Calu3 (cell line): ENCODE measurements around the gene PADI1. TPM values are rescaled to one million over a fixed set of nuclear protein-coding genes. Genes with fewer than 3 reads are reported as not detected.

Experiments used
- BruUV-seq: library from RNA; stranded (reverse); fragments of 400-500 nt; replicated peaks from 2 replicates; lab custom pipeline; 2021; lab: Mats Ljungman, UMichigan
- CTCF ChIA-PET: fragments of 300-600 bp; sonication (Branson Sonifier 250); formaldehyde crosslinking; loops from one replicate; lab custom pipeline; 2022; ENCODE audit warnings: antibody characterized with exemption; lab: Charles Lee
- DNase-seq: peaks from one replicate; pipeline ENCODE4 v3.0.0; 2022
- H3K27ac Mint-ChIP-seq: one replicate; pipeline ENCODE4 v1.8.0; 2022; ENCODE audit warnings: mixed read lengths; ENCODE audit not compliant: unreplicated experiment
- H3K27me3 Mint-ChIP-seq: one replicate; pipeline ENCODE4 v1.8.0; 2022; ENCODE audit warnings: mixed read lengths; ENCODE audit not compliant: unreplicated experiment
- H3K36me3 Mint-ChIP-seq: one replicate; pipeline ENCODE4 v1.8.0; 2022; ENCODE audit warnings: mild to moderate bottlenecking, moderate library complexity, mixed read lengths; ENCODE audit not compliant: insufficient read depth, unreplicated experiment
- H3K4me1 Mint-ChIP-seq: one replicate; pipeline ENCODE4 v1.8.0; 2022; ENCODE audit warnings: mild to moderate bottlenecking, low read depth, mixed read lengths; ENCODE audit not compliant: unreplicated experiment
- H3K4me3 Mint-ChIP-seq: one replicate; pipeline ENCODE4 v1.8.0; 2022; ENCODE audit warnings: mild to moderate bottlenecking, low read depth, moderate library complexity, mixed read lengths; ENCODE audit not compliant: unreplicated experiment
- H3K9me3 Mint-ChIP-seq: one replicate; pipeline ENCODE4 v1.8.0; 2022; ENCODE audit warnings: low read depth, mixed read lengths; ENCODE audit not compliant: unreplicated experiment
- intact Hi-C: fragments of 100-400 bp; cut with micrococcal nuclease; formaldehyde crosslinking; loops from one replicate; pipeline ENCODE4 v1.10.0; 2022; ENCODE audit not compliant: unreplicated experiment
- total RNA-seq: library from RNA; stranded (reverse); gene quantifications from 2 replicates; pipeline ENCODE4 v1.2.3, GENCODE V29; 2022
- TF ChIP-seq, protein P1 (sequence below): fragments of 200-600 bp; IDR thresholded peaks from one replicate; pipeline ENCODE4 v1.8.0; 2022; ENCODE audit warnings: antibody characterized with exemption; ENCODE audit not compliant: unreplicated experiment

The PADI1 gene
- total RNA-seq, 1 experiment from 2014 or later, result 2.3 TPM

DNA sequence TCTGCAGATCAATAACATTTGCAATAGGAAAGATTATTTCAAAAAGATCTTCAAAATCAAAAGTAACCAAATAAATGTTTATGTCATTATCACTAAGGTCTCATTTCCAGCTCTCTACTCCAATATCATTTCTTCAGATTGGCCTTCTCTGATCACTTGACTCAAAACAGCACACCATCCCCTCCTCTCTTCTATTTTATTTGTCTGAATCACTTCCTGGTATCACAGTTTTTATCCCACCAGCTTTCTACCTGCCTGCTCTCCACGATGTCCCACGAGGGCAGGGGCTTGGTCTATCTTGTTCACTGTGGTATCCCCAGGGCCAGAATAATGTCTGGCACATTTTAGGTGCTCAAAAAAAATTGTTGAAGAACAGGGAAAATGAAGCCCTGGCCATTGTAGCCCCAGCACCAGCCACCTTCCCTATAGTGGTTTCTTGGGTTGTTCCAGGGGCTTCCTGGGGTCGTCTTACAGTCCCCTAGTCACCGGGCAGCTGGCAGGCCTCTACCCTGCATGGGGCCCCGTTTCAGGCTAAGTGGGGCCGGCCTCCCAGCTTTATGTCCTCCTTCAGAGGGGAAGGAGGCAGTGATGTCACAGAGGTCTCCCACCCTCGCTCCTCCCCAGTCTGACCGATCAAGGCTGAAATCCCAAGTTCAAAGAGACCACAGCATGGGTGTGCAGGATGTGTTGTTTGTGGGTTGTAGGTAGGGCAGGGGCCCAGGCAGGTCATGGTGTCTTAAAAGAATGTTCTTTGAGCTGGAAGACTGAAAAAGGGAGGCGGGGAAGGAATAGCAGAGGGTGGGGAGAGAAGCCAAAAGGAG is 3.5 kb upstream of the PADI1 start:
- TSS peak; percentile 98 for BruUV-seq
- H3K4me1 Mint-ChIP-seq, result peaks cover 69% of the 10 kb centered on the region
- peaks cover 19% of the 10 kb centered on the region for H3K36me3 Mint-ChIP-seq
- peak overlapping the region; percentile 36 for H3K4me3 Mint-ChIP-seq
- CTCF ChIA-PET, result interaction anchor here (0.6 to 1.0 kb wide), 4 partner anchors 32 to 73 kb away, joined by 3 read pairs; no protein-coding TSS in a partner anchor
- intact Hi-C loops, result no loop called here
- peak; percentile 52 for DNase-seq
- peaks cover 3% of the 10 kb centered on the region for H3K9me3 Mint-ChIP-seq
- peak overlapping the region; percentile 52 for H3K27ac Mint-ChIP-seq
- H3K27me3 Mint-ChIP-seq, result no peaks in the 10 kb centered on the region
- TF ChIP-seq, protein P1, sequence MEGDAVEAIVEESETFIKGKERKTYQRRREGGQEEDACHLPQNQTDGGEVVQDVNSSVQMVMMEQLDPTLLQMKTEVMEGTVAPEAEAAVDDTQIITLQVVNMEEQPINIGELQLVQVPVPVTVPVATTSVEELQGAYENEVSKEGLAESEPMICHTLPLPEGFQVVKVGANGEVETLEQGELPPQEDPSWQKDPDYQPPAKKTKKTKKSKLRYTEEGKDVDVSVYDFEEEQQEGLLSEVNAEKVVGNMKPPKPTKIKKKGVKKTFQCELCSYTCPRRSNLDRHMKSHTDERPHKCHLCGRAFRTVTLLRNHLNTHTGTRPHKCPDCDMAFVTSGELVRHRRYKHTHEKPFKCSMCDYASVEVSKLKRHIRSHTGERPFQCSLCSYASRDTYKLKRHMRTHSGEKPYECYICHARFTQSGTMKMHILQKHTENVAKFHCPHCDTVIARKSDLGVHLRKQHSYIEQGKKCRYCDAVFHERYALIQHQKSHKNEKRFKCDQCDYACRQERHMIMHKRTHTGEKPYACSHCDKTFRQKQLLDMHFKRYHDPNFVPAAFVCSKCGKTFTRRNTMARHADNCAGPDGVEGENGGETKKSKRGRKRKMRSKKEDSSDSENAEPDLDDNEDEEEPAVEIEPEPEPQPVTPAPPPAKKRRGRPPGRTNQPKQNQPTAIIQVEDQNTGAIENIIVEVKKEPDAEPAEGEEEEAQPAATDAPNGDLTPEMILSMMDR, result no peak

DNA sequence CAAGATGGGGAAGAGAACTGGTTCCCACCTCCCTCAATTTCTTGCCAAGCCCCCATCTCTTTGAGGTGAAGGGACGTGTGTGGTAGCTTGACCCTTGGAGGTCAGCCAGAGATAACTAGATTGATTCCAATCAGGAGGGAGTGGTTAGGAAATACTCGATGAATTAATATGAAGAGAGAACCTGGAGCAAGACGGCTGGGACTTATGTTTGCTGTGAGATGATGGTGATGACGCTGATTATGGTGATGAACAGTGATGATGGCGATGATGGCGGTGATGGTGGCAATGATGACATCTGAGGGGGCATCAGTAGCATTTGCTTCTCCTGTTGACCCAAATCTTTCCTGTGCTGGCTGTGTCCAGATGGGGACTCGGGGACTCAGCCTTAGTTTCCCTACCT is 724 bp downstream of the PADI1 start:
- Mint-ChIP-seq H3K4me3 (no peak overlapping the region), H3K9me3 (peaks cover 3% of the 10 kb centered on the region), H3K36me3 (peaks cover 19% of the 10 kb centered on the region), H3K27ac (peak overlapping the region; percentile 62), H3K4me1 (peaks cover 81% of the 10 kb centered on the region), H3K27me3 (no peaks in the 10 kb centered on the region)
- no peak for DNase-seq
- no TSS peak for BruUV-seq
- CTCF ChIA-PET, result interaction anchor here (1.1 kb wide), 1 partner anchor 28 kb away, joined by 4 read pairs; no protein-coding TSS in a partner anchor
- intact Hi-C loops, result no loop called here
- TF ChIP-seq, protein P1, result no peak

- peaks cover 3% of the 10 kb centered on the region for H3K9me3 Mint-ChIP-seq
- peaks cover 76% of the 10 kb centered on the region for H3K4me1 Mint-ChIP-seq
- no TSS peak for BruUV-seq
- no peak for DNase-seq
- TF ChIP-seq, protein P1, result no peak
- no peak overlapping the region for H3K4me3 Mint-ChIP-seq
- CTCF ChIA-PET, result no interaction called here
- H3K36me3 Mint-ChIP-seq, result peaks cover 15% of the 10 kb centered on the region
- H3K27ac Mint-ChIP-seq, result peak overlapping the region; percentile 62
- H3K27me3 Mint-ChIP-seq, result no peaks in the 10 kb centered on the region
- intact Hi-C loops, result no loop called here
Measured at GRCh38 chr1:17206196-17206595, 1.3 kb downstream of the PADI1 start.

DNA sequence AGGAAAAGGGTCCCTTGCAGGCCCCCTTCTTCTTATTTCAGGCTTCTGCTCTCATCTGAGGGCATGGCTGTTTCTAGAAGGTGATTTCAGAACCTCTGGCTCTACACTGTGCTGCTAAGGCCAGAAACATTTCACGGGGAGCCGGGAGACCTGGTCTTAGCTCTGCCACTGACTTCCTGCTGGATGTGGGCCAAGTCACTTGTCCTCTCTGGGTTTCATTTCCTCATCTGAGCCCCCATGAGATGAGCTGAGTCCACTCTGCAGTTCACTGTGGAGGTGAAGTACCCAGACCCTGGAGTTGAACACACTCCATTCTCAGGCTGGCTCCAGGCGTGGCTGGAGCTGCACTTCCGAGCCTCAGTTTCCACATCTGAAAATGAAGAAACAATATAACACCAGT is 2.1 kb downstream of the PADI1 start:
- CTCF ChIA-PET, result interaction anchor here (2.0 kb wide), 1 partner anchor 26 kb away, joined by 7 read pairs; no protein-coding TSS in a partner anchor
- Mint-ChIP-seq H3K36me3 (peaks cover 12% of the 10 kb centered on the region), H3K4me3 (no peak overlapping the region), H3K4me1 (peaks cover 69% of the 10 kb centered on the region), H3K9me3 (peaks cover 3% of the 10 kb centered on the region), H3K27me3 (no peaks in the 10 kb centered on the region), H3K27ac (peak overlapping the region; percentile 83)
- intact Hi-C loops, result no loop called here
- no TSS peak for BruUV-seq
- peak; percentile 57 for DNase-seq
- TF ChIP-seq, protein P1, result no peak
